CD4-positive, CD25-positive, alpha-beta regulatory T cell (primary cell): ENCODE data around the gene PLEKHA8. TPM values are rescaled to one million over a fixed set of nuclear protein-coding genes. Genes with fewer than 3 reads are reported as not detected.
A peak's percentile ranks its signal among the peaks of the same experiment; 100 is the strongest.

ENCODE experiments used
- ATAC-seq, 2 donors: fragments of 150-1000 bp; cut with Tn5 transposase; one replicate each; pipeline ENCODE4 v1.10.0; 2021; ENCODE audit warnings: low read depth in 2 of 2, moderate number of reproducible peaks in 2 of 2, moderate library complexity in 1 of 2
- DNase-seq, 3 donors: peaks; one replicate each; pipeline versions ENCODE4 v3.0.0 to v3.0.0-alpha.2; 2012 to 2022; ENCODE audit warnings: mixed read lengths in 1 of 3
- H3K27ac ChIP-seq: one replicate; pipeline ENCODE4 v1.7.0; 2013; ENCODE audit warnings: mild to moderate bottlenecking, low read length; ENCODE audit not compliant: insufficient read depth, poor library complexity, severe bottlenecking
- H3K27me3 ChIP-seq: one replicate; pipeline ENCODE4 v1.7.0; 2013; ENCODE audit warnings: low read length; ENCODE audit not compliant: control insufficient read depth, insufficient read depth
- H3K36me3 ChIP-seq: one replicate; pipeline ENCODE4 v1.7.0; 2013; ENCODE audit warnings: mild to moderate bottlenecking, low read length, moderate library complexity; ENCODE audit not compliant: control insufficient read depth, insufficient read depth
- H3K4me1 ChIP-seq: 2 replicates; pipeline ENCODE4 v1.7.0; 2013; ENCODE audit warnings: mild to moderate bottlenecking, low read length; ENCODE audit not compliant: insufficient read depth, control insufficient read depth, poor library complexity, severe bottlenecking
- H3K4me3 ChIP-seq: one replicate; pipeline ENCODE4 v1.7.0; 2013; ENCODE audit warnings: low read depth, mild to moderate bottlenecking, low read length, moderate library complexity
- H3K9me3 ChIP-seq, 2 experiments: 1 replicate in 1 of 2; 2 replicates in 1 of 2; pipeline ENCODE4 v1.7.0; 2013; ENCODE audit warnings: low read length in 2 of 2, mild to moderate bottlenecking in 1 of 2, moderate library complexity in 1 of 2; ENCODE audit not compliant: control insufficient read depth in 2 of 2
- H3K27ac Mint-ChIP-seq, 3 donors: one replicate each; pipeline ENCODE4 v1.8.0; 2020 to 2022; ENCODE audit warnings: mild to moderate bottlenecking in 3 of 3, mixed read lengths in 3 of 3, moderate library complexity in 2 of 3
- H3K27me3 Mint-ChIP-seq: one replicate; pipeline ENCODE4 v1.8.0; 2022; ENCODE audit warnings: mild to moderate bottlenecking, mixed read lengths
- H3K36me3 Mint-ChIP-seq: one replicate; pipeline ENCODE4 v1.8.0; 2020; ENCODE audit warnings: mixed read lengths
- H3K4me1 Mint-ChIP-seq, 4 donors: one replicate each; pipeline ENCODE4 v1.8.0; 2020 to 2022; ENCODE audit warnings: mixed read lengths in 4 of 4, mild to moderate bottlenecking in 1 of 4
- H3K4me3 Mint-ChIP-seq, 4 donors: one replicate each; pipeline ENCODE4 v1.8.0; 2020 to 2022; ENCODE audit warnings: mild to moderate bottlenecking in 4 of 4, mixed read lengths in 4 of 4, moderate library complexity in 3 of 4
- H3K9me3 Mint-ChIP-seq, 7 donors: one replicate each; pipeline ENCODE4 v1.8.0; 2020 to 2022; ENCODE audit warnings: mixed read lengths in 7 of 7, mild to moderate bottlenecking in 3 of 7, moderate library complexity in 2 of 7
- polyA plus RNA-seq, 4 donors: library from polyadenylated mRNA; unstranded; fragments of 300-500 nt; fragmentation: Illumina TruSeq; gene quantifications; one replicate each; pipeline ENCODE4 v1.2.3, GENCODE V29; 2021
- total RNA-seq: library from RNA; stranded (reverse); gene quantifications from one replicate; pipeline ENCODE4 v1.2.3, GENCODE V29; 2022

PLEKHA8 gene
- total and polyA plus RNA-seq, 5 donors from 2014 or later = 3.1 to 15.2 (median 8.0) TPM

DNA sequence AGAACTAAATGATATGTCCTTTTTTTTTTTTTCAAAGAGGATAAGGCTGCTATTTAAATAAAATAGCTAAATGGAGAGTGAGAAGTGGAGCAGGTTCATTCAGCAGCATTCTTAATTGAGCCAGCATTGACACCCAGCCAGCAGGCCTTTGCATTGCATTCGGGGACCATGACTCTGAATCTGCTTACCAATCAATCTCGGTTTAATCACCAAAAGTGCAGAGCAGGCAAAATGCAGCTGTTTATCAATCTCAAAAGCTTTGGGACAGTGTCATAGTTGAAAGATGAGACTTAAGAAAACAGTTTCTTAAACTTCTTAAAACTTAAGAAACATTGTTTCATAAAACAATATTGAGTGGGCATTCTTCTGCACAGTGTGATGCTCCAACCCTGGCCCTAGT lies 51.7 kb downstream of the PLEKHA8 start:
- Histone ChIP-seq H3K4me3 (no peak overlapping the region), H3K27me3 (no peaks in the 10 kb centered on the region), H3K4me1 (no peaks in the 10 kb centered on the region), H3K36me3 (peaks cover 11% of the 10 kb centered on the region), H3K27ac (no peak overlapping the region), H3K9me3 (no peaks in the 10 kb centered on the region)
- Mint-ChIP-seq H3K36me3 (peaks cover 47% of the 10 kb centered on the region), H3K27me3 (no peaks in the 10 kb centered on the region), H3K4me1 (peaks cover 0 to 3% (median 0%) of the 10 kb centered on the region in 4 donors), H3K9me3 (no peaks in the 10 kb centered on the region), H3K27ac (no peak overlapping the region), H3K4me3 (no peak overlapping the region)
- ATAC-seq = no peak
- DNase-seq = no peak

DNA sequence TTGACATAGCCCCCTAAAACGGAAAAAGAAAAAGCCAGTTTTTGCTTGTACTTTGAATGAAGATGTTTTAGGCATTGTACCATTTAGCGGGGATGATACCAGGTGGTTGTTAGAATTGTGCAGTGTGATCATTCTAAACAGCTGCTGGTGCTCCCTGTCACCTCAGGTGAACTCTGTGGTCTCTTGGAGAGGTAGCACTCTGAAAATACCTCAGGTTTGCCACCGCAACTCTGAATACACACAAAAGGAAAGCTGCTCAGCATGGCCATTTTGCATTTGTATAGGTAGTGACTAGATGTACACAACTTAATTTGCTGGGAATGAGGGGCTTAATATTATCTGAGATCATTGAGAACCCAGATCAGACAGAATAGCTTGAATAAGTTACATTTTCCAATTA lies 52.6 kb downstream of the PLEKHA8 start:
- no peaks in the 10 kb centered on the region for H3K27me3 ChIP-seq
- H3K36me3 ChIP-seq = peaks cover 11% of the 10 kb centered on the region
- H3K9me3 ChIP-seq = no peaks in the 10 kb centered on the region
- Mint-ChIP-seq H3K4me3 (no peak overlapping the region), H3K4me1 (peaks cover 0 to 3% (median 0%) of the 10 kb centered on the region in 4 donors), H3K36me3 (peaks cover 47% of the 10 kb centered on the region), H3K9me3 (no peaks in the 10 kb centered on the region), H3K27ac (no peak overlapping the region), H3K27me3 (no peaks in the 10 kb centered on the region)
- H3K4me3 ChIP-seq = no peak overlapping the region
- DNase-seq = no peak
- no peak for ATAC-seq
- H3K27ac ChIP-seq = no peak overlapping the region
- H3K4me1 ChIP-seq = no peaks in the 10 kb centered on the region

GRCh38 chr7:30082686-30083085 lies 54.5 kb downstream of the PLEKHA8 start:
- ATAC-seq (no peak), DNase-seq (no peak)
- H3K27ac ChIP-seq = no peak overlapping the region
- Mint-ChIP-seq H3K4me3 (no peak overlapping the region), H3K27me3 (no peaks in the 10 kb centered on the region), H3K27ac (no peak overlapping the region), H3K4me1 (no peaks in the 10 kb centered on the region), H3K9me3 (peaks cover 0 to 3% (median 0%) of the 10 kb centered on the region in 7 donors), H3K36me3 (peaks cover 57% of the 10 kb centered on the region)
- H3K27me3 ChIP-seq = no peaks in the 10 kb centered on the region
- H3K4me1 ChIP-seq = no peaks in the 10 kb centered on the region
- no peaks in the 10 kb centered on the region for H3K9me3 ChIP-seq
- H3K4me3 ChIP-seq = no peak overlapping the region
- peaks cover 11% of the 10 kb centered on the region for H3K36me3 ChIP-seq

DNA sequence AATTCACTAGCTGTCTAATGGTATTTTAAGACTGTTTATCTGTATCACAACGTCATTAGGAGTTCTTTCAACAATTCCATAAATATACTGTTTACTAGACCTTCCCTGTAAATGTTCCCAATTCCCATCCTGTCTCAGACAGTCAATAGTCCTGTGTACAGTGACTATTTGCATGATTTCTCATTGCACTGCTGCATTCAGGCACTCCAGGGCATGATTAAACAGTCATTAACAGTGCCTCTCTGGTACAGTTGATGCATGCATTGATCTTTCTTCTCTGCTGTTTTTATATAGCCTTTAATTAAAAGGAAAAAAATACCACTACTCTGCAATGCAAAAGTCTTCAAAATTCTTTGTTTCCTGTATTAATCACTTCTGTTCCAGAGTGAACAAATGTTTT lies 55.1 kb downstream of the PLEKHA8 start:
- Mint-ChIP-seq H3K4me3 (no peak overlapping the region), H3K27me3 (no peaks in the 10 kb centered on the region), H3K27ac (no peak overlapping the region), H3K4me1 (no peaks in the 10 kb centered on the region), H3K9me3 (peaks cover 0 to 3% (median 0%) of the 10 kb centered on the region in 7 donors), H3K36me3 (peaks cover 53% of the 10 kb centered on the region)
- H3K9me3 ChIP-seq = no peaks in the 10 kb centered on the region
- ATAC-seq (no peak), DNase-seq (no peak)
- H3K4me3 ChIP-seq = no peak overlapping the region
- H3K36me3 ChIP-seq = peaks cover 11% of the 10 kb centered on the region
- no peaks in the 10 kb centered on the region for H3K4me1 ChIP-seq
- no peak overlapping the region for H3K27ac ChIP-seq
- H3K27me3 ChIP-seq = no peaks in the 10 kb centered on the region

DNA sequence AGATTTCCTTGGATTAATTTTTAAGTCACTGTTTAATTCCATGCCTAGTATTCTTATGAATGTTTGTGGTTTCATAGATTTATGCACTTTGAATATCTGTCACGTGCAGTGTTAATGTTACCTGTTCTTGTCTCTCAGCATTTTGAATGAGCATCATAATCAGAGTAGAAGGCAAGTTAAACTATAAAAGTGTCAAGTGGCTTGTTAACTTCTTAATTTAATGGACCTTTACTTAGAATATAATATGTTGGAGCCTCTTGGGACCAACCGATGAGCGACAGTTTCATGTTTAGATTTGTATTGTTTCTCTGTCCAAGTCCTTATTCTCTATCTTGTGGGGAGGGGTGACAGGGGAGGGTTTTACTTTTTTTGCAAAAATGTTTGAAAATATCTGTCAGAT lies 56.0 kb downstream of the PLEKHA8 start:
- H3K9me3 Mint-ChIP-seq = peaks cover 0 to 3% (median 0%) of the 10 kb centered on the region in 7 donors
- H3K27me3 Mint-ChIP-seq = no peaks in the 10 kb centered on the region
- DNase-seq = no peak
- H3K27ac Mint-ChIP-seq = no peak overlapping the region
- H3K36me3 Mint-ChIP-seq = peaks cover 49% of the 10 kb centered on the region
- H3K4me1 Mint-ChIP-seq = no peaks in the 10 kb centered on the region
- Histone ChIP-seq H3K9me3 (no peaks in the 10 kb centered on the region), H3K4me1 (no peaks in the 10 kb centered on the region), H3K4me3 (no peak overlapping the region), H3K27ac (no peak overlapping the region), H3K27me3 (no peaks in the 10 kb centered on the region), H3K36me3 (peaks cover 3% of the 10 kb centered on the region)
- ATAC-seq = no peak
- H3K4me3 Mint-ChIP-seq = no peak overlapping the region

- no peaks in the 10 kb centered on the region for H3K36me3 ChIP-seq
- H3K27ac ChIP-seq = no peak overlapping the region
- ATAC-seq (no peak), DNase-seq (no peak)
- Mint-ChIP-seq H3K27ac (no peak overlapping the region), H3K9me3 (peaks cover 0 to 5% (median 0%) of the 10 kb centered on the region in 7 donors), H3K27me3 (no peaks in the 10 kb centered on the region), H3K36me3 (peaks cover 38% of the 10 kb centered on the region), H3K4me1 (no peaks in the 10 kb centered on the region), H3K4me3 (no peak overlapping the region)
- H3K27me3 ChIP-seq = no peaks in the 10 kb centered on the region
- no peaks in the 10 kb centered on the region for H3K4me1 ChIP-seq
- H3K4me3 ChIP-seq = no peak overlapping the region
- H3K9me3 ChIP-seq = no peaks in the 10 kb centered on the region
Measured at GRCh38 chr7:30086529-30086928, 58.3 kb downstream of the PLEKHA8 start.

GRCh38 chr7:30087371-30087770 lies 59.2 kb downstream of the PLEKHA8 start:
- ATAC-seq (no peak), DNase-seq (no peak)
- peaks cover 33% of the 10 kb centered on the region for H3K36me3 Mint-ChIP-seq
- no peaks in the 10 kb centered on the region for H3K36me3 ChIP-seq
- no peaks in the 10 kb centered on the region for H3K27me3 ChIP-seq
- no peak overlapping the region for H3K4me3 Mint-ChIP-seq
- no peak overlapping the region for H3K4me3 ChIP-seq
- no peaks in the 10 kb centered on the region for H3K4me1 ChIP-seq
- no peaks in the 10 kb centered on the region for H3K4me1 Mint-ChIP-seq
- H3K27me3 Mint-ChIP-seq = no peaks in the 10 kb centered on the region
- H3K9me3 Mint-ChIP-seq = peaks cover 0 to 5% (median 0%) of the 10 kb centered on the region in 7 donors
- no peaks in the 10 kb centered on the region for H3K9me3 ChIP-seq
- H3K27ac Mint-ChIP-seq = peak overlapping the region in 1 of 3 donors; percentile 32
- no peak overlapping the region for H3K27ac ChIP-seq

- no peak overlapping the region for H3K4me3 Mint-ChIP-seq
- no peaks in the 10 kb centered on the region for H3K4me1 ChIP-seq
- H3K27me3 ChIP-seq = no peaks in the 10 kb centered on the region
- ATAC-seq = no peak
- H3K9me3 ChIP-seq = no peaks in the 10 kb centered on the region
- no peaks in the 10 kb centered on the region for H3K4me1 Mint-ChIP-seq
- no peak for DNase-seq
- no peak overlapping the region for H3K4me3 ChIP-seq
- H3K27me3 Mint-ChIP-seq = no peaks in the 10 kb centered on the region
- H3K36me3 Mint-ChIP-seq = peaks cover 30% of the 10 kb centered on the region
- no peak overlapping the region for H3K27ac ChIP-seq
- H3K9me3 Mint-ChIP-seq = peaks cover 0 to 5% (median 0%) of the 10 kb centered on the region in 7 donors
- H3K36me3 ChIP-seq = no peaks in the 10 kb centered on the region
- H3K27ac Mint-ChIP-seq = peak overlapping the region in 1 of 3 donors; percentile 31
Measured at GRCh38 chr7:30088362-30088761, 60.1 kb downstream of the PLEKHA8 start.
